ENCODE results near the gene PAPOLA.

- no peak for TF ChIP-seq PHB2 (IDR thresholded peaks at IDR 0.05; ENCODE audit: low read depth)
- TF ChIP-seq RB1 (IDR thresholded peaks at IDR 0.05; ENCODE audit: low read depth), result no peak
- no peak for TF ChIP-seq ZNF146 (CRISPR knock-in tag; IDR thresholded peaks at IDR 0.05; ENCODE audit: unreplicated experiment)
- TF ChIP-seq BACH1 (tag; IDR thresholded peaks at IDR 0.05), result no peak
These were observed 100.0 kb downstream of the PAPOLA start for GRCh38 chr14:96602186-96602585.

Measured in K562 (cell line).